Skeletal muscle tissue (tissue), 4 donors: Measurements from ENCODE around the gene B3GALNT1. TPM values are rescaled to one million over a fixed set of nuclear protein-coding genes. Genes with fewer than 3 reads are reported as not detected.

Source experiments
- H3K27ac ChIP-seq: one replicate; pipeline ENCODE4 v1.7.0; 2013; ENCODE audit warnings: mild to moderate bottlenecking, low read depth, low read length, inconsistent platforms
- H3K27me3 ChIP-seq, 3 donors: one replicate each; pipeline ENCODE4 v1.7.0; 2013; ENCODE audit warnings: low read length in 3 of 3; ENCODE audit not compliant: control insufficient read depth in 3 of 3, insufficient read depth in 3 of 3
- H3K36me3 ChIP-seq, 3 donors: one replicate each; pipeline ENCODE4 v1.7.0; 2013; ENCODE audit warnings: low read length in 3 of 3; ENCODE audit not compliant: control insufficient read depth in 3 of 3, insufficient read depth in 3 of 3
- H3K4me1 ChIP-seq, 3 donors: one replicate each; pipeline ENCODE4 v1.7.0; 2013; ENCODE audit warnings: low read length in 3 of 3, mild to moderate bottlenecking in 3 of 3; ENCODE audit not compliant: control insufficient read depth in 3 of 3, insufficient read depth in 3 of 3
- H3K4me3 ChIP-seq, 3 donors: one replicate each; pipeline ENCODE4 v1.7.0; 2013; ENCODE audit warnings: low read length in 3 of 3
- H3K9ac ChIP-seq, 3 donors: one replicate each; pipeline ENCODE4 v1.7.0; 2013; ENCODE audit warnings: low read length in 3 of 3, mild to moderate bottlenecking in 3 of 3, moderate library complexity in 2 of 3, low read depth in 1 of 3
- H3K9me3 ChIP-seq, 3 donors: one replicate each; pipeline ENCODE4 v1.7.0; 2013; ENCODE audit warnings: low read length in 3 of 3; ENCODE audit not compliant: control insufficient read depth in 3 of 3
- total RNA-seq: library from RNA; depleted of rRNA; stranded (reverse); fragments of >200 nt; gene quantifications from one replicate; pipeline ENCODE4 v1.2.3, GENCODE V29; 2014
- donor health status: Osteomylitis.

Gene B3GALNT1
- total RNA-seq, 1 donor from 2014 or later = 18.8 TPM

DNA sequence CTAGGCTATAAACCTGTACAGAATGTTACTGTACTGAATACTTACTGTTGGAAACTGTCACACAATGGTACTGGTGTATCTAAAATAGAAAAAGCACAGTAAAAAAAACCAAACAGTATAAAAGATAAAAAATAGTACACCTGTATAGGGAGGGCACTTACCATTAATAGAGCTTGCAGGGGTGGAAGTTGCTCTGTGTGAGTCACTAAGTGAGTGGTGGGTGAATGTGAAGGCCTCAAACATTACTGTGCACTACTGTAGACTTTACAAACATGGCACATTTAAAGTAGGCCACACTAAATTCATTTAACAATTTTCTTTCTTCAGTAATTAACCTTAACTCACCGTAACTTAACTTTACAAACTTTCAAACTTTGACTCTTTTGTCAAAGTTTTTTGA is 22.0 kb downstream of the B3GALNT1 start:
- no peaks in the 10 kb centered on the region for H3K27me3 ChIP-seq
- peaks cover 0 to 4% (median 0%) of the 10 kb centered on the region in 3 donors for H3K36me3 ChIP-seq
- H3K4me1 ChIP-seq = peaks cover 0 to 3% (median 0%) of the 10 kb centered on the region in 3 donors
- H3K4me3 ChIP-seq = no peak overlapping the region
- H3K9ac ChIP-seq = no peak overlapping the region
- no peak overlapping the region for H3K27ac ChIP-seq
- no peaks in the 10 kb centered on the region for H3K9me3 ChIP-seq

DNA sequence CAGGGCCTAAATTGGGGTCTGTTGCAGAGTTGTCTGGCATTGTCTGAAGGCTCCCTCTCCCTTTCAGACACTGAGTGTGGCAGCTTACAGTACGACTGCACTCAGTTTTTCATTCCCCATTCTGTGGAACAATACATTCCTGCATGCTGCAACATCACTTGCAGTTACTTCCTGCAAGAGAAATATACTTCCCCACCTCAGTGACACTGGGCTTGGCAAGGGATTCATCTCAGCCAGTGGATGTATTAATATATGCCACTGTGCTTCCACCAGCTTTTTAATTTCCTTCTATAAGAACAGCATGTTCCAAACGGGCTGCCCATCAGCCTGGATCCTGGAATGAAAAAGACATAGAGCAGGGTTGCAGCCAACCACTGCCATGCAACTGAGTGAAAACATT is 23.1 kb downstream of the B3GALNT1 start:
- no peak overlapping the region for H3K4me3 ChIP-seq

DNA sequence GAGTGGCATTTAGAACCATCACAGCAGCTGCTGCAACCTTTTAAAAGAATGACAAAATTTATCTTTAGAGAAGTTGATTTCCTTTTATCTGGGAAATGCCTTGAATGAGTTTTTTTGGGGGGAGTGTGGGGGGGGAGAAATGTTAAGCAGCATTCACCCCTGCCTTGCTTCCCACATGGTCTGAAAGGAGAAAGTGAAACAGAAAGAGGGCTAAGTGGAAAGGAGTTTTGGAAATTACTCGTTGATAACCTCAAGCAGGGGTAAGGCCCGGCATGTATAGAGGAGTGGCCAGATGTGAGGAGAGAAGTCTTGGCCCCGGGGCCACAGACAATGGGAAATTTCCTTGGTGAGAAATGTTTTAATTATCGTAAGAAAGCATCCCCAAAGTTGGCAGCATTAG is 23.5 kb downstream of the B3GALNT1 start:
- no peak overlapping the region for H3K4me3 ChIP-seq
- no peak overlapping the region for H3K27ac ChIP-seq
- no peaks in the 10 kb centered on the region for H3K9me3 ChIP-seq

More for the DNA sequence above, 23.1 kb downstream of the B3GALNT1 start:
- Histone ChIP-seq H3K4me1 (peaks cover 0 to 3% (median 0%) of the 10 kb centered on the region in 3 donors), H3K36me3 (peaks cover 0 to 4% (median 0%) of the 10 kb centered on the region in 3 donors), H3K9me3 (no peaks in the 10 kb centered on the region), H3K9ac (no peak overlapping the region), H3K27ac (no peak overlapping the region), H3K27me3 (no peaks in the 10 kb centered on the region)

DNA sequence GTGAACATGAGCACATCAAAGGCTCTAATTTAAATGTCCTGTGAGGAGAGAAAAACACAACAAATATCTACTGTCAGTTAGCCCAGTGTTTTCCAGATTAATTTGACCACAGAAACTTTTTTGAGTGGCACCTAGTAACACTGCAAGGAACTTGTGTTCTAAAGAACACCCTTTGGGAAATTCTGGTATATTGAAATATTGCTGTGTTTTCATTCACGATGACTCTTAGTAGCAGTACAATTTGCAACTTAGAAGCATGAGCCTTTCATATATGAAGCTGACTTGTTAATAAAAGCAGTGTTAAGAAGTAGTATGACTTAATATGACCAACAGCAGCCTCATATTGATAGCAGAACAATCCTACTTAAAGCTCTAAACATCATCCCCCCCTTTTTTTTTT is 32.0 kb downstream of the B3GALNT1 start:
- no peaks in the 10 kb centered on the region for H3K27me3 ChIP-seq
- H3K36me3 ChIP-seq = peaks cover 4 to 10% (median 9%) of the 10 kb centered on the region in 3 donors
- H3K27ac ChIP-seq = no peak overlapping the region
- H3K4me1 ChIP-seq = peaks cover 0 to 3% (median 0%) of the 10 kb centered on the region in 3 donors
- no peaks in the 10 kb centered on the region for H3K9me3 ChIP-seq
- H3K9ac ChIP-seq = no peak overlapping the region
- no peak overlapping the region for H3K4me3 ChIP-seq

More for the DNA sequence above, 23.5 kb downstream of the B3GALNT1 start:
- Histone ChIP-seq H3K36me3 (peaks cover 0 to 4% (median 0%) of the 10 kb centered on the region in 3 donors), H3K9ac (no peak overlapping the region), H3K27me3 (no peaks in the 10 kb centered on the region), H3K4me1 (peaks cover 0 to 3% (median 0%) of the 10 kb centered on the region in 3 donors)

DNA sequence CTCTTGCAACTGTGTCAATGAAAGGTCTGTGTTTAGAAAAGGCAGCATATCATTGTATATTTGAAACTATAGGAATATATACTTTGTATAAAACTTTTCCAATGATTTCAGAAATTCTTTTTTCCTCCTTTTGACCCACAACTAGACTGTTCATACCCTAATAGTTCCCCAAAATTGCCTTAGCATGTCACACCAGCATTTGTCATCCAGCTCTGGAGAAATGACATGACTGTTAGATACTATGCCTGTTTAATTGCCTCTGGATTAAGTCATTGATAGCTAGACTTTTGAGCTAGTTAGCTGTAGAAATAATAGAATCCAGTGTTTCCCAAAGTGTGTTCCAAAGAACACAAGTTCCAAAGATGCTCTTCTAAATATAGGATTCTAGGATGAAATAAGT is 32.4 kb downstream of the B3GALNT1 start:
- Histone ChIP-seq H3K9me3 (no peaks in the 10 kb centered on the region), H3K27ac (no peak overlapping the region), H3K4me3 (no peak overlapping the region), H3K36me3 (peaks cover 4 to 10% (median 9%) of the 10 kb centered on the region in 3 donors), H3K9ac (no peak overlapping the region), H3K4me1 (peaks cover 0 to 3% (median 0%) of the 10 kb centered on the region in 3 donors), H3K27me3 (no peaks in the 10 kb centered on the region)

DNA sequence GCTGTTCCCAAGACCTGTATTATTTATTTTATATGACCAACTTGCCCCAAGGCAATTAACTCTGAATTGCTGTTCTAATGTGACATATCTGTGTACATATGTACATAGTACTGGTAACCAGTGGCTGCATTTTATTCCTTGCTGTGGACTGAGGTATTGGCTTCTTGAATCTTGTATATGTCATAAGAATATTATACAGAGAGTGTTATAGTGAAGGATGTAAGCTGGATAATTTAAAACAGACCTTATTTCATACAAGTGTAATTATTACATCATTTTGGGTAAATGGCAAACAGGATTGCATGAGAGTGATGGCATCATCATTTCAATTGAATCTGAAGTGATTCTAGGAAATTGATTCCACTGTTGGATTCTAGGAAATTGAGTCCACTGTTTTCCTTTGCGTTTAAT is 32.9 kb downstream of the B3GALNT1 start:
- no peaks in the 10 kb centered on the region for H3K27me3 ChIP-seq
- H3K4me1 ChIP-seq = peaks cover 0 to 3% (median 0%) of the 10 kb centered on the region in 3 donors
- no peaks in the 10 kb centered on the region for H3K9me3 ChIP-seq
- no peak overlapping the region for H3K9ac ChIP-seq
- H3K36me3 ChIP-seq = peaks cover 4 to 11% (median 10%) of the 10 kb centered on the region in 3 donors
- no peak overlapping the region for H3K27ac ChIP-seq
- no peak overlapping the region for H3K4me3 ChIP-seq

DNA sequence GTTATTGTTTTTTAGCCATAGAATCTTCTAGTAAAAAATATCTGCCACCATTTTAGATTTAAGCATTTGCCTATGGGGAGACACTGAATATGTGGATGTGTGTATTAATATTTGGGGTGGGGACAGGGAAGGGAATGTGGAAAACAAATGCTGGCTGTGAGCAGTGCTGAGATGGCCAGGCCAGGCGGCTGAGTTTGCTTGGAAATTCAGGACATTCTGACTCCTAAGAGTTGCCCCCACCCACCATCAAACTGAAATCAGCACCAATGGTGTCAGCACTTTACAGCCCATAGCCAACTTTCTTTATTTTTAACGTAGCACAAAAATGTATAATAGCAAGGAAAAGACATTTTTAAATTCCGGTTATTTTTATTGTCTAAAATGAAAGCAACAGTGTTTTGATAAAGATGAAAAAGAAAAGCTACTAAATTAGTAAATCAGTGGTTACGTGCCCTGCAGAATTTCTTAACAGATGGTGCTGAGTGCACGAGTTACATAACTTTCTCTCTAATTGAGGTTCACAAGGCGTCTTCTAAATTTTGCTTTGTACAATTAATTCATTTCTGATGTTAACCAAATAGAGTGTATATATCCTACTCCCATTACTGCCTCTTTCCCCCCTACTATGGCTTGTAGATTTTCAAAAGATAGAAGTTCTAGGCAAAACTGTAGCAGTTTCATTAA is 34.0 kb downstream of the B3GALNT1 start:
- Histone ChIP-seq H3K9me3 (no peaks in the 10 kb centered on the region), H3K27me3 (no peaks in the 10 kb centered on the region), H3K9ac (no peak overlapping the region), H3K36me3 (peaks cover 4 to 11% (median 10%) of the 10 kb centered on the region in 3 donors), H3K4me3 (no peak overlapping the region), H3K4me1 (peaks cover 0 to 3% (median 0%) of the 10 kb centered on the region in 3 donors), H3K27ac (no peak overlapping the region)

DNA sequence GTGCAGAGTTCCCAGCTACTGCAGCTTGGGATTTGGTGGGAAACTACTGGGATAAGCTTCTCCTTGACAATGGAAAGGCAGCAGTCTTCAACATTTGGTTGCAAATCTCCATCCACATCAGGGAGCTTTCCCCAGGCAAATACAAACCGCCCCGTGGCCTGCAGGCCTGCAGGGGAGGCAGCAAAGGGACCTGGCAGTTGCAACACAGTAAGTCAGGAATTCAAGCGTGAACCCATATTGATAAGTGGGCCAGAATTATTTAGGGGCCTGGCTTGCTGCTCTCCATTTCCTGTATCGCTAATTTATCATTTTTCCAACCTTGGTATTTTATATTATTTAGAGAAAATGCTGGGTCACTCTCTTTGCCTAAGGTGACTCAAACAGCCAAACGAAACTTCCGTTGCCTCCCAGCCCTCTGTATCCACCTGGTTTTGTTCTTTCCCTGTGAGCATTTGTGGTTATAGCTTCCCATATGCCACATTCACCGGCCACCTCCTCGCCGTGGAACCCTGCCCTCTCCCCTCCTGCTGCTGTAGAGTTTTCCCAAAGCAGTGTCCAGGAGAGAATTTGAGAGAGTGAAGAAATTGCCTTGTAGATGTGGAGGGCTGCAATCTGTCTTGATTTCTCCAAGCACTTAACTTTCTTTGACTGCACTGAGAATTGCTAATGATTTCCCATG is 34.8 kb downstream of the B3GALNT1 start:
- no peak overlapping the region for H3K4me3 ChIP-seq
- H3K27me3 ChIP-seq = no peaks in the 10 kb centered on the region
- H3K36me3 ChIP-seq = peaks cover 6 to 15% (median 10%) of the 10 kb centered on the region in 3 donors
- no peak overlapping the region for H3K27ac ChIP-seq
- H3K4me1 ChIP-seq = peaks cover 0 to 3% (median 0%) of the 10 kb centered on the region in 3 donors
- H3K9me3 ChIP-seq = no peaks in the 10 kb centered on the region
- H3K9ac ChIP-seq = no peak overlapping the region

DNA sequence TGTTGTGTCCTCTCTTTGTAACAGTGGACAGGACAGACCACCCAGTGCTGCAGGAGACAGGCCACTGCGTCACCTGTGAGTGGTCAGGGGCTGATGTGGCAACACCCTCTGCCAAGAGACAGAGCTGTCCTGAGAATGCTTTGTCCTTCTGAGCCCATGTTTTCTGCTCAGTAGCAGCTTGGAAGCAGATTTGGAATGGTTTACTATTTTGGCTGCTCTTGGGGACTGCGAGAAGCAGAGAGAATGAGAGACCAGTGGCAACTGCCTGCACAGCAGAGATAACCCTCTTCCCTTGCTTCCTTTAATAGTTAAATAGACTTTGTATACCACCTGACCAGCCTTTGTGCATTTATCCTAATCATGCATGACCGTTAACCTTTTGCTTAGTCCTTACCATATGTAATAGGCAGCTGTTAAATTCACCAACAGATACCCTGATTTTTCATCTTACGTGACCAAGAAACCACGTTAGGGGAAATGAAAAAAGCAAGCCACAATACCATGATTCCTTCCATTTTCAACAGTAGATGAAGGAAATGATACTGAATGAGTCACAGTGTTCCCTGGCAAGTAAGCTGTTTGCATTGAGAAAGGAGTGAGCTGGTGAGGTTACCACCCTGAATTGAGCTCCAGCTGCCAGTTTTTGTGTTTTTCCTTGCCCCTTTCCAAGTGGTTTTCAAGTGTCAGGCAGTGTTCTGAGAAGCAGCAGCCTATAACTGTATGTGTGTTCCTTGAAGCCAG is 35.5 kb downstream of the B3GALNT1 start:
- no peak overlapping the region for H3K27ac ChIP-seq
- H3K36me3 ChIP-seq = peaks cover 10 to 16% (median 11%) of the 10 kb centered on the region in 3 donors
- H3K4me3 ChIP-seq = no peak overlapping the region
- peaks cover 0 to 3% (median 0%) of the 10 kb centered on the region in 3 donors for H3K4me1 ChIP-seq
- no peaks in the 10 kb centered on the region for H3K27me3 ChIP-seq
- no peak overlapping the region for H3K9ac ChIP-seq
- no peaks in the 10 kb centered on the region for H3K9me3 ChIP-seq
